Caco-2 (cell line): ENCODE results near the gene DGKQ. TPM values are rescaled to one million over a fixed set of nuclear protein-coding genes. Genes with fewer than 3 reads are reported as not detected.

Experiments
- BruUV-seq: library from RNA; stranded (reverse); fragments of 400-500 nt; replicated peaks from 2 replicates; lab custom pipeline; 2021; lab: Mats Ljungman, UMichigan
- CTCF ChIA-PET: fragments of 300-600 bp; sonication (Branson Sonifier 250); formaldehyde crosslinking; loops from one replicate; lab custom pipeline; 2022; ENCODE audit warnings: antibody characterized with exemption; lab: Charles Lee
- POLR2A ChIA-PET: fragments of 300-600 bp; sonication (Branson Sonifier 250); formaldehyde crosslinking; loops from one replicate; lab custom pipeline; 2022; ENCODE audit warnings: antibody characterized with exemption; lab: Charles Lee
- DNase-seq, 2 experiments: peaks; one replicate each; pipeline versions ENCODE4 v3.0.0 to v3.0.0-alpha.2; 2020 to 2022
- H3K27me3 ChIP-seq: replicated peaks from 2 replicates; pipeline ENCODE4 v1.6.0; 2011; ENCODE audit warnings: low read length; ENCODE audit not compliant: control insufficient read depth, insufficient read depth
- H3K36me3 ChIP-seq: 2 replicates; pipeline ENCODE4 v1.5.1; 2011; ENCODE audit warnings: low read length; ENCODE audit not compliant: control insufficient read depth, insufficient read depth
- H3K4me1 ChIP-seq: fragments of 250-450 bp; sonication (Bioruptor Pico); 2 replicates; pipeline ENCODE4 v1.5.1; 2020; ENCODE audit warnings: mild to moderate bottlenecking
- H3K4me3 ChIP-seq: 2 replicates; pipeline ENCODE4 v1.5.1; 2011; ENCODE audit warnings: low read depth, mild to moderate bottlenecking, control low read depth, low read length
- H3K9me3 ChIP-seq: fragments of 250-450 bp; sonication (Bioruptor Pico); 2 replicates; pipeline ENCODE4 v1.5.1; 2020; ENCODE audit warnings: mild to moderate bottlenecking, moderate library complexity
- H3K27ac Mint-ChIP-seq: one replicate; pipeline ENCODE4 v1.8.0; 2022; ENCODE audit warnings: mixed read lengths; ENCODE audit not compliant: unreplicated experiment
- H3K27me3 Mint-ChIP-seq: one replicate; pipeline ENCODE4 v1.8.0; 2022; ENCODE audit warnings: mixed read lengths; ENCODE audit not compliant: insufficient read depth, unreplicated experiment
- H3K36me3 Mint-ChIP-seq: one replicate; pipeline ENCODE4 v1.8.0; 2022; ENCODE audit warnings: mild to moderate bottlenecking, mixed read lengths; ENCODE audit not compliant: insufficient read depth, unreplicated experiment
- H3K4me1 Mint-ChIP-seq: one replicate; pipeline ENCODE4 v1.8.0; 2022; ENCODE audit warnings: low read depth, mixed read lengths; ENCODE audit not compliant: unreplicated experiment
- H3K4me3 Mint-ChIP-seq: one replicate; pipeline ENCODE4 v1.8.0; 2022; ENCODE audit warnings: mild to moderate bottlenecking, moderate library complexity, mixed read lengths; ENCODE audit not compliant: unreplicated experiment
- H3K9me3 Mint-ChIP-seq: one replicate; pipeline ENCODE4 v1.8.0; 2022; ENCODE audit warnings: mixed read lengths; ENCODE audit not compliant: unreplicated experiment
- CTCF ChIP-seq, 2 experiments: fragments of 200-600 bp in 1 of 2; IDR thresholded peaks; 1 replicate in 1 of 2; 2 replicates in 1 of 2; pipeline versions ENCODE4 v1.5.1 to v1.8.0; 2011 to 2022; ENCODE audit warnings: antibody characterized with exemption in 1 of 2, control low read depth in 1 of 2, inconsistent platforms in 1 of 2, low read depth in 1 of 2, low read length in 1 of 2, mild to moderate bottlenecking in 1 of 2, moderate library complexity in 1 of 2; ENCODE audit not compliant: insufficient read depth in 1 of 2, severe bottlenecking in 1 of 2, unreplicated experiment in 1 of 2
- intact Hi-C: fragments of 100-400 bp; cut with micrococcal nuclease; formaldehyde crosslinking; loops from one replicate; pipeline ENCODE4 v1.10.0; 2022; ENCODE audit not compliant: unreplicated experiment
- total RNA-seq: library from RNA; stranded (reverse); gene quantifications from 2 replicates; pipeline ENCODE4 v1.2.3, GENCODE V29; 2022

The DGKQ gene
- total RNA-seq, 1 experiment from 2014 or later: 14.1 TPM

- H3K4me3 ChIP-seq: no peak overlapping the region
- intact Hi-C loops: no loop called here
- no peaks in the 10 kb centered on the region for H3K4me1 Mint-ChIP-seq
- H3K4me1 ChIP-seq: no peaks in the 10 kb centered on the region
- no peak overlapping the region for H3K27ac Mint-ChIP-seq
- no peaks in the 10 kb centered on the region for H3K27me3 ChIP-seq
- no peak overlapping the region for H3K4me3 Mint-ChIP-seq
- DNase-seq: no peak
- H3K9me3 Mint-ChIP-seq: no peaks in the 10 kb centered on the region
- TF ChIP-seq CTCF (IDR thresholded peaks at IDR 0.05; ENCODE audit: insufficient read depth in 1 of 2, low read depth in 1 of 2, low read length in 1 of 2, severe bottlenecking in 1 of 2, unreplicated experiment in 1 of 2): no peak
- POLR2A ChIA-PET: no interaction called here
- no peaks in the 10 kb centered on the region for H3K27me3 Mint-ChIP-seq
- no TSS peak for BruUV-seq
- CTCF ChIA-PET: no interaction called here
- no peaks in the 10 kb centered on the region for H3K9me3 ChIP-seq
- H3K36me3 ChIP-seq: no peaks in the 10 kb centered on the region
- H3K36me3 Mint-ChIP-seq: peaks cover 5% of the 10 kb centered on the region
Observed at GRCh38 chr4:1018147-1019020, 45.0 kb upstream of the DGKQ start.

- H3K4me1 ChIP-seq: no peaks in the 10 kb centered on the region
- ChIA-PET CTCF (no interaction called here), POLR2A (no interaction called here)
- intact Hi-C loops: no loop called here
- DNase-seq: no peak
- Mint-ChIP-seq H3K9me3 (no peaks in the 10 kb centered on the region), H3K36me3 (peaks cover 5% of the 10 kb centered on the region), H3K4me3 (no peak overlapping the region), H3K27me3 (no peaks in the 10 kb centered on the region), H3K27ac (no peak overlapping the region), H3K4me1 (no peaks in the 10 kb centered on the region)
- no peak overlapping the region for H3K4me3 ChIP-seq
- no peak for TF ChIP-seq CTCF (IDR thresholded peaks at IDR 0.05; ENCODE audit: insufficient read depth in 1 of 2, low read depth in 1 of 2, low read length in 1 of 2, severe bottlenecking in 1 of 2, unreplicated experiment in 1 of 2)
- no TSS peak for BruUV-seq
- no peaks in the 10 kb centered on the region for H3K27me3 ChIP-seq
- no peaks in the 10 kb centered on the region for H3K36me3 ChIP-seq
- no peaks in the 10 kb centered on the region for H3K9me3 ChIP-seq
Observed at GRCh38 chr4:1017706-1018105, 44.3 kb upstream of the DGKQ start.

GRCh38 chr4:1017211-1017610 is 43.8 kb upstream of the DGKQ start:
- Mint-ChIP-seq H3K9me3 (no peaks in the 10 kb centered on the region), H3K27me3 (no peaks in the 10 kb centered on the region), H3K4me3 (no peak overlapping the region), H3K4me1 (no peaks in the 10 kb centered on the region), H3K27ac (no peak overlapping the region), H3K36me3 (peaks cover 5% of the 10 kb centered on the region)
- ChIA-PET POLR2A (no interaction called here), CTCF (interaction anchor here (0.5 kb wide), 1 partner anchor 16 kb away, joined by 3 read pairs; no protein-coding TSS in a partner anchor)
- Histone ChIP-seq H3K27me3 (no peaks in the 10 kb centered on the region), H3K9me3 (no peaks in the 10 kb centered on the region), H3K36me3 (no peaks in the 10 kb centered on the region), H3K4me3 (no peak overlapping the region), H3K4me1 (no peaks in the 10 kb centered on the region)
- no peak for DNase-seq
- no peak for TF ChIP-seq CTCF (IDR thresholded peaks at IDR 0.05; ENCODE audit: insufficient read depth in 1 of 2, low read depth in 1 of 2, low read length in 1 of 2, severe bottlenecking in 1 of 2, unreplicated experiment in 1 of 2)
- intact Hi-C loops: no loop called here
- BruUV-seq: no TSS peak
